GM18505 (cell line): ENCODE results near the gene CIROP.

ENCODE experiments used
- ATAC-seq: cut with Tn5 transposase; IDR thresholded peaks from one replicate; pipeline ENCODE4 v1.9.1; 2021; ENCODE audit not compliant: unreplicated experiment
- POLR2A ChIP-seq: IDR thresholded peaks from 4 replicates; pipeline ENCODE4 v1.6.1; 2011; ENCODE audit warnings: borderline replicate concordance; ENCODE audit not compliant: insufficient read depth, insufficient read length; ENCODE audit errors: extremely low read depth

The CIROP gene

DNA sequence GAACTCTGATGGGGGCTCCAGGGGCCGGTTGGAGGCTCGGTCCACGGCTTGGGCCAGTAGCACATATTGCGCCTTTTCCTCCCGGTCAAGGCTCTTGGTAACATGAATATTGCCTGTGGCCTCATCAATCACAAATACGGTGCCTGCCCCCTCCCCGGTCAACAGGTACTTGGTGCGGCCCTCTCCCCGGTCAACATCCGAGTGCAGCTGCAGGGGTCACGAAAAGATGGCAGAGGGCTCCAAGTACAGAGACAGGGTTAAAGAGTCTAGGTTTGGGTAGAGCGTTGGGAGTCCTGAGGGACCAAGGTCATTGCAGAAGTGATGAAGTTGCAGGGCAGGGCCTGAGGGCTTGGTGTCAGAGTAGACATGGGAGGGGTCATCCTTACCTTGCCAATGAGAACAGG, 49.6 kb downstream of the CIROP start:
- no peak for TF ChIP-seq POLR2A
- no peak for ATAC-seq

DNA sequence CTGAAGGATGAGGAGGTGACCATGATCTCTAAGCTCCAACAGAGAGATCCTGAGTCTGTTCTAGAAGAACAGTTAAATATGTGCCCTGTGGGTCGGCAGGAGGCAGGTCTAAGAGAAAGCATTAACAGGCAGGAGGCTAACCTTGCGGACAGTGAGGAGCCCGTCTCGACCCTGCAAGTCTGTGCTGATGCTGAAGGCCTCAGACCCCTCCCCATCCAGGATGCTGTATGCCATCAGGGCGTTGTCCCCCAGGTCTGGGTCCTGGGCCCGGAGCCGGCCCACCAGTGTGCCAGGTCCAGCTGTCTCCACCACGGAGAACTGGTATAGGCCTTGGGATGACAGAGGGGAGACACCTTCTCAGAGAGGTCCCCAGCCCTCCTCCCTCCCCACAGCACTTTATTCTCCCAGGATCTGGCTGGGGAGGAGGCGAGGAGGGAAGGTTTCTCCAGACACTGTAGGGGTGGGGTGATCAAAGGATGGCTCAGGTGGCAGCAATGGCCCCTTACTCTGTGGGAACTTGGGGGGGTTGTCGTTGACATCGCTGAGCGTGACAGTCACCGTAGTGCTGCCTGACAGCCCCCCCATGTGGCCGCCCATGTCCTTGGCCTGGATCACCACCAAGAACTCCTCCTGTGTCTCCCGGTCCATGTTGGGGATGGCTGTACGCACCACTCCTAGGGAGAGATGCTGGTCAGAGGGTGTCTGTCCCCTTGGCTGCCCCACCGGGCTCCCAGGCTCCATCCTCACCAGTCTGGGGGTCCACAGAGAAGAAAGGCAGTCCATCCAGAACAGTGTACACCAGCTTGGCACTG, 50.6 kb downstream of the CIROP start:
- ATAC-seq: no peak
- TF ChIP-seq POLR2A: no peak

DNA sequence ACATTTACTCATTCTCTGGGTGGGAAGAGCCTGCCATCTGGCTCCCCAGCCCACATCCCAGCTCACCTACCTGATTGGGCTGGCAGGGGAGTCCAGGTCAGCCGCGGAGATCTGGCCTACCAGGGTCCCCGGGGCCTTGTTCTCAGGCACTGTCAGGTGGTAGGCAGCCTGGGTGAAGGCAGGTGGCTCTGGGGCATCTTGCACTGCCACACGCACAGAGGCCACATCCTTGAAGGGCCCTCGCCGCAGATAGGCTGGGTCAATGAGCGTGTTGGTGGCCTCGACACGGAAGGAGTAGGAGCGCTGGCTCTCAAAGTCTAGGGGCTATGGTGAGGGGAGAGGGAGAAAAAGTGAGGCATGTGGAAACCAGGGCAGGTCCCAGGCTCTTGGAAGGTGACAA, 51.4 kb downstream of the CIROP start:
- no peak for TF ChIP-seq POLR2A
- ATAC-seq: no peak

DNA sequence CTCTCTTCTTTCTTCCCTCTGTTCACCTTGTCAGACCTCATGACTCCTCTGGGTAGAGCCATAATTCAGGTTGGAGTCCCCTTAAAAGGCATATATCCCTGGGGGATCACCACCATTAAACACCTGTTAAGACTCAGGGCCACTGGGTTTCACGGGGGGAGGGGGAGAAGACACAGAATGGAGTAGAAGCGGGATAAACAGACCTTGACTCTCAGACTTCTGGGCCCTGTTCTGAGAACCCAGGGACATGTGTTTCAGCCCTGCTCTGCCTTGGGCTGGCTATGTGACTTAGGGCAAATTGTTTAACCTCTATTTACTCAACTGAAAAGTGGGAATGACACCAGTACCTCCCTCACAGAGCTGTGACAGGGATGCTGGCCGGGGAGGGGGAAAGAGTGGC, 52.1 kb downstream of the CIROP start:
- no peak for TF ChIP-seq POLR2A
- ATAC-seq: no peak

DNA sequence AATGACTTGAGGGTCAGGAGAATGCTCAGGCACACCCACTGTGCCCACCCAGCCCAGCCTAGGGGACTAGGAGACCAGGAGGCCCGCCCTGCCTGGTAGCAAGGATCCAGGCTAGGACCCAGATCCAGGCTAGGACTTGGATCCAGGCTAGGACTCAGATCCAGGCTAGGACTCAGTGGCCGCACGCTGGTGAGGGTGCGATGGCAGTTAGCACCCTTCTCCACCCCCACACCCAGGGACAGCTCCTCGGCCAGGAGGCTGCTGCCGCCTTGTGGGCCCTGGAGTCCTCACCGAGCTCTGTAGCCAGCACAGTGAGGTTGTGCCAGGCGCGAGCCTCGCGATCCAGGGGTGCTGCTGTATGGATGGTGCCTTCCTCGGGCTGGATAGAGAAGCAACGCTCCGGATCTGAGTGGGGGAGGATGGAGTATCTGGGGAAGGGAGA, 52.6 kb downstream of the CIROP start:
- no peak for ATAC-seq
- TF ChIP-seq POLR2A: no peak

DNA sequence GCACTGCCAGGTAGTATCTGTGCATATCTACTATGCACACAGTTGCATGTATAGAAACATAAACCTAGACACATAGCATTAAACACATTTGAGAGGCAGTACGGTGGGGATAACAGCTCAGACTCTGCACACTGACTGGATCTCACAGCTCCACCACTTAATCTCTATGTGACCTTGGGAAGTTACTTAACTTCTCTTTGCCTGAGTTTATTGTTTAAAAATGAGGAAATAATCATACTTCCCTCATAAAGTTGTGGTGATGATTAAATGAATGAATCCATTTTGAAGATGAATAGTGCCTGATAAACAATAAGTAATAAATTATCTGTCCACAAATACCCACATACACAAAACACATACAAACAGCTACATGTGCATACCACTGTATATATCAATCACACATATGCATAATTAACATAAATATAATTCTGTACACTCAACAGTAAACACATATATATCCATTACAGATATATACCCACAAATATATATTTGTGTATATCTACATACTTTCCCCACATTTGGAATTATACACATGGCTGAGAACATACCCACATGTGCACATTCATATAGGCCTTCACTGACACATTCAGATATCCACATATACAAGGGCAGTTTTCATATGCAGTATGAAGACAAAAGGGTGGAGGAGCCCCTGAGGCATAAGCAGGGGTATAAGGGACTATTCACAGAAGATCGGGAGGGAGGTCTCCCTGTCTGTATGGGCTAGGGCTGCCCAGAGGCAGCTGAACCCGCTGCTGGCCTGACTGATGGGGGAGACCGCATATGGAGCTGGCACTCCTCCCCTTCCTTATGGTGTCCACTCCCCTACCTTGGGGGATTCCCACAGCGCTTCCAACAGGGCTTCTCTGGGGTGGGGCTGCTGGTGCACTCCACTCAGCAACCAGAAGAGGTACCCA, 53.4 kb downstream of the CIROP start:
- no peak for ATAC-seq
- no peak for TF ChIP-seq POLR2A
